DMS153 treated with DMSO at 0.1 percent for 48 hours (cell line): ENCODE results near the gene NDUFA11.

Source experiments
- DNase-seq: peaks from one replicate; lab custom pipeline; 2025; ENCODE audit not compliant: unreplicated experiment; lab: John Stamatoyannopoulos, UW

The NDUFA11 gene

DNA sequence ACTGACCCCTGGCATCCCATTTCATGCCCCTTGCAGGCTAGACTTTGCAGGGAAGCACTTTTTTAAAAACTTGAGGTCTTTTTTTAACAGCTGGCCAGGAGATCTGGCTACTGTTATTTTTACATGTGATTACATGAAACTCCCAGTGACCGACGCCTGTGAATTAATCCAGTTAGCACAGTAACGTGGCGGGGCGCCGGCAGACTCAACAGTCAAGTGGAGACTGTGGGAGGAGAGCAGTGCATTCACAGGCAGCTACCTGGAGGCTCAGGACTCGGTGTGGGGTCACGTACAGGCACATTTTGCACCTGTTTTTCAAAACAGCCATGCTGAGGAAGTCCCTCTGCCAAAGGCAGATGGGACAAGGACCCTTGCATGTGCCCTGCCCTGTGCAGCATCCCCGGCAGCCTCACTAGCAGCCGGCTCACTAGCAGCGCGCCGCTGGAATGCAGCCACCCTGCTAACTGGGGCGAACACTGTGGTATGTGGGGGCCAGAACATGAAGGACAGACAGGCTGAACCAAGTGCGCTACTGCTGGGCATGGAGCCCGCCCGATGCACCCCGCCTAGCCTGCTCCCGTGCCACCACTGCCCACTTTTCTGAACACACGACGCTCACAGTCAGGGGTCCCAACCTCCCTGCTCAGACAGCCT is 29.1 kb upstream of the NDUFA11 start:
- DNase-seq: no peak

DNA sequence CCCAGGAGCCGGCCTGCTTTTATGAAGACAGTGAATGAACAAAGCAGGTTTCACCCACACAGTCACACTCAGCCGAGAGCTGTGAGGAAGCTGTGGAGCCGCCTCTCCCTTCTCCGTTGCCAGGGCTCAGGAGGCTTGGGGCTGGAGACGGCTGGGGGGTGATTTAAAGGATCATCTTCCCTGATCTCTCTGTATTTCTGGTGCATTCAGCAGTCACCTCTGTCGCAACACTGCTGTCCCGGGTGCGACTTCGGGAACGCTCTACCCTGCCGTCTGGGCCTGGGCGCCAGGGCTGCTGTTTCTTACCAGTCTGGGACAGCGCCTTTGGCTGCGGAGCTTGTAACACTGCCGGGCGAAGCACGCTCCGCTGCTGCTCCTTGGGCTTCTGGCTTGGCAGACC is 28.6 kb upstream of the NDUFA11 start:
- DNase-seq: no peak

DNA sequence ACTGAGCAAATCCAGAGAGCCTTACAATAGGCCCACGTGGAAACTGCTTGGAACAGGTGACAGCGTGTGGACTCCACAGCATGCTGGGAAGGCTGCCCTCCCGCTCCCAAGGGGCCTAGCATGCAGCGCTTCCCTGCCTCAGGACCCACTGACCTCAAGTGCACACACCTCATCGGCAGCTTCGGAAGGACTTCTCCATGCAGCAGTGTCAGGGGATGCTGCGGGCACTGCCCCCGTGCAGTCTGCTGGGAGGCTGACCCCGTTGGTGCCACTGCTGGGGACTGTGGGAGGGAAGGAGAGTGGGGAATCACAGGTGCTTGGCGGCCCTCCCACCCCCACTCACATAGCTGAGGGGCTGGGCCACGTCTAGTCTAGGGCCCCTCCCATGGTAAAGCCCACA is 27.7 kb upstream of the NDUFA11 start:
- DNase-seq: no peak

GRCh38 chr19:5929625-5930024 is 26.0 kb upstream of the NDUFA11 start:
- DNase-seq: no peak

- DNase-seq: no peak
Measured at GRCh38 chr19:5929179-5929578, 25.6 kb upstream of the NDUFA11 start.

DNA sequence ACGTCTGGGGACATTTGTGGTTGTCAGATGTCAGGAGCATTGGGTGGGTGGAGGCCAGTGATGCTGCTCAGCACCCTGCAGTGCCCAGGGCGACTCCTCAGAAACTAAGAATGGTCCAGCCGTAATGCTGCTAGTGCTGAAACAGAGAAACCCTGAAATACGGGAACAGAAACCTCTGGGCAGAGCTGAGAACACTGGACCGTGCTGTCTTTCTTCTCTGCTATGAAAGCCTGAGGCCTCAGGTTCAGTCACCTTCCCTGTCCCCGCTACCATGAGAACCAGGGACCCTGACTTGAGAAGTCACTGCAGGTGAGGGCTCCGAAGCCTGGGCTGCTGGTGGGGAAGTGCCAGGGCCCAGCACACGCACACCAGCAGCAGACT is 23.8 kb upstream of the NDUFA11 start:
- DNase-seq: no peak

DNA sequence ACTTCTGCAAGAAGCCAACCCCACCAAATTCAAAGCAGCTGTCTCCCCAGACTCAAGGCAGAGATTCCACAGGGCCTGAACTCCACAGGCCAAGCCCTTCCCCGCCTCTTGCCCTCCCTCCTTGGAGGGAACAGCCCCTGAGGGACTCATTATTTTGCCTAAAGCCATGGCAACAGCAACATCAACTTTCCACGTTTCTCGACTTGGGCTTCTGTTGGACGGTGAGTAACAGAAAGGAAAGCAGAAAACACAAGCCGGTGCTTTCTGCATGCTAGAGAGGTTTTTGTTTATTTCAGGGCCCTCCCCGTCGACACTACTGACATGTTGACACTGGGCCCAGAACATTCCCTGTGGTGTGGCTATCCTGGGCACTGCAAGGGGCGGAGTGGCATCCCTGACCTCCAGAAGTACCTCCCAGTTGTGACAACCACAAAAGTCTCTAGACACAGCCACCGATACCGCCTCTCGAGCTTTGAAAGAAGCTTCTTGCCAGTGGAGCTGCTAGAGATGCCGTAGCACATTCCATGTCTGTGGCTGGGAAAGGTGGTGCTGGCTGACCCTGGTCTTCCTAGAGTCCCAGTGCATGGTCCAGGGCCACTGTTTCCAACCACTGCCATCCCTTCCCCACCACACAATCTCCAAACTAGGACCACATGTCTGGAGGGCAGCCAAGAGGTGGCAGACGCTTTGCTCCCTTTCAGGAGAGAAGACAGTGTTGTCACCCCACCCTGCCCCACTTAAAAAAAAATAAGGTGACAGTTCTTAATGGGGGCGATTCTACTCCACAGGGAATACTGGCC is 23.3 kb upstream of the NDUFA11 start:
- DNase-seq: no peak

DNA sequence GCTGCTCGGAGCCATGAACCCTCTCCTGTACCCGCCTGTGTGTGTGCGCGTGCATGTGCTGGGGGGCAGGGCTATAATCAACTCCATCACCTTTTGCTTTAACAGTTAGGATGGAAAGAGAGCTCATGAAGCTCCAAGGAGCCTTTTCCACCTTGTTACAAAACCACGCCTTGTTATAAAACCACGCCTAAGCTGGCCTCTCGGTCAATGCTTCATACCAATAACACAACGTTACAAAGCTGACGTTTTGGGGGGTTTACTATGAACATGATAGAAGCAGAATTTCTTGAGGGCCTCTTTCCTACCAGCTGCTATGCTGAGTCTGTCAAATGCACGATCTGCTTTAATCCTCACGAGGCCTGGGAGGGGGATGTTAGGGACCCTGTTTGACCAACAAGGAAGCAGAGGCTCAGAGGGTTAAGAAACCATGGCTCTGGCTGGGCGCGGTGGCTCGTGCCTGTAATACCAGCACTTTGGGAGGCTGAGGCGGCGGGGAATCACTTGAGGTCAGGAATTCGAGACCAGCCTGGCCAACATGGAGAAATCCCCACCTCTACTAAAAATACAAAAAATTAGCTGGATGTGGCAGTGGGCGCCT is 22.3 kb upstream of the NDUFA11 start:
- no peak for DNase-seq

DNA sequence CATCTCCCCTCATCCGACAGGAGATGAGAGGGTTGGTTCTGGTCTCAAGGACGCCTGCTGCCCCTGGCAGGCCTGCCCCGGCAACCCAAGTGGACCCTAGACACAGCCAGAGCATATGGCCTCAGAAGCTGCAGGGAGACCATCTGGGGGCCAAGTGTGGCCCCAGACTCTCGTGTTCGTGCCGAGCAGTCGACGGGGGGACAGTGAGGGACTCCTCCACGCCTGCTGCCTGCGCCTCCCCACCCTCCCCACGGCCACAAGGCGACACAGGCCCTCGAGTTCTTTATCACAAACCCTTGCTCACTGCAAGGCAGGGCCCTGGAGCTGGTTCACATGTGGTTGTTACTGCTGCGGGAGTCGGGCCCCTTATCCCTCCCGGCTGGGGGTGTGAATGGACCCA is 19.8 kb upstream of the NDUFA11 start:
- no peak for DNase-seq

DNA sequence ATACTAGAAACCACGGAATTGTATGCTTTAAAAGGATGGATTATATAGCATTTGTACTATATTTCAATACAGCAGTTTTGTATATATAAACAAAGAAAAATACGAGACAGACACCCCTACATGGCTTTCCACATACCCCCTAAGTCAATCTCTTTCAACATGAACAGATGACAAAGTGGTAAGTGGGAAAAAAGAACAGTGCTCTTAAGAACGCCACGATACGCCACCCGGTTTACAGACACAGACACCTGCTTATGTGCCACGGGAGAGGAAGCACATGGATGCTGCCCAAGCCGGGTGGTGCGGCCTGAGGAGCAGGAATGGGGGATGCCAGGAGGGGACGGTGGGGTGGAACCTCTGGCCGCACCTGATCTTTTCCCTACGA is 18.6 kb upstream of the NDUFA11 start:
- DNase-seq: no peak

- no peak for DNase-seq
Measured at GRCh38 chr19:5921516-5922160, 18.0 kb upstream of the NDUFA11 start.

GRCh38 chr19:5918463-5919079 is 15.0 kb upstream of the NDUFA11 start:
- DNase-seq: no peak

- no peak for DNase-seq
Measured at GRCh38 chr19:5917431-5918107, 14.0 kb upstream of the NDUFA11 start.

- DNase-seq: no peak
Measured at GRCh38 chr19:5916181-5916708, 12.7 kb upstream of the NDUFA11 start.

DNA sequence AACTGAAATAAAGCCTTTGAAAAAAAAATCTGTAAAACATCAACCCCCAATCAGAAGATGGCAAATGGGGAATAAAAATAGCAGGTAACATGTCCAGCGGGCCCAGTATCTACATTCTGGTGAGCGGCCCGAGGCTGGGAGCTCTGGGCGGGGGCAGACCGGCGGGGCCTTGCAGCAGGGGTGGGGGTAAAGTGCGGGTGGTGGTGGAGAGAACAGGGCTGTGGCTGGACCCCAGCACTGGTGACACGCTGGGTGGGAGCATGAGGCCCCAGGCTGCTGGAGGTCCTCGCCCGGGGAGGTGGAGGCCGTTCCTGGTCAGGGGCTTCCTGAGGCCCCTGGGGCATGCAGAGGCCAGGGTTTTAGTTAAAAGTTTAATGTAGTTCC is 12.2 kb upstream of the NDUFA11 start:
- DNase-seq: no peak

- no peak for DNase-seq
Measured at GRCh38 chr19:5914946-5915781, 11.6 kb upstream of the NDUFA11 start.

- no peak for DNase-seq
Measured at GRCh38 chr19:5914358-5914774, 10.8 kb upstream of the NDUFA11 start.

DNA sequence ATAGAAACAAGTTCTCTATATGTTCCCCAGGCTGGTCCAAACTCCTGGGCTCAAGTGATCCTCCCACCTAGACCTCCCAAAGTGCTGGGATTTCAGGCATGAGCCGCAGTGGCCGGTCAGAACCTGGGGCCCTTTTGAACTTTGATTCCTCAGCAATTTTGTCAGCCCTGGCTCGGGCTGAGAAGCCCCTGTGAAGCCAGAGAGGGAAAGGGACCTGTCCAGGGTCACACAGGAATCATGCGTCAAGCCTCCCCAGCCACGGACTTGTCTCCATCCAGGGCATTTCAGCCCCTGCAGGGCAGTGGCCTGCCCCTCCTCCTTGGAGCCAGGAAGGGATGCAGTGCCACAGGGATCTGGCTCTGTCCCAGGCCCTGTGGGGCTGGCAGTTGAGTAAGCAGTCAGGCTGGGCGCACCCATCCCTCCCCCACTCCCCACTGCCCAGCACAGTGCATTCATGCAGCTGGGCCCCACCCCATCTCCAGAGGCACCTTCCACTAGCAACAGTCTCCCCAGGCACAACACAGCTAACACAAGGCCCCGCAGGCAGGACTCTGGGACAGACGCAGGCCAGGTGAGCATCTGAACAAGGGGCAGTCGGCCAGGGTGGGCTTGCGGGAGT is 10.3 kb upstream of the NDUFA11 start, which contains the start of gene CAPS:
CAPS (plus strand) TSS at position 516 of the 619 bp plus-strand sequence. CDS start 153 bp downstream, outside the sequence.
- no peak for DNase-seq

DNA sequence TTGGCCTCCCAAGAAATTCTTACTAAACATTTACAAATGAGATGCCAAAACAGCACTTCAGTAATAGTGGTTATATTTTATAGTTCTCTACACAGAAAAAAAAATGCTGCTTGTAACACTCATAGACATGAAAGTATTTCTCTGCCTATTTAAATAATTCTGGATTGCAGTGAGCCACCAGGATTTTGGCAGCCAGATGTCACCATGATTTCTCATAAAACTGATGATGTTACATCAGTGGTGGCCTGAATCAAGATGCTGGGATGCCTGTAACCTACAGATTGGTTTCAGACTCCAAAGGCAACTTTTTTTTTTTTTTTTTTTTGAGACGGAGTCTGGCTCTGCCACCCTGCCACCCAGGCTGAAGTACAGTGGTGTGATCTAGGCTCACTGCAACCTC is 7.8 kb upstream of the NDUFA11 start:
- no peak for DNase-seq
